H1 (cell line): ENCODE measurements around the gene NLRC5. TPM values are rescaled to one million over a fixed set of nuclear protein-coding genes. Genes with fewer than 3 reads are reported as not detected.

Source experiments
- CTCF ChIA-PET: fragments of 300-600 bp; sonication (Branson Sonifier 250); formaldehyde crosslinking; loops from one replicate; lab custom pipeline; 2021; ENCODE audit not compliant: partially characterized antibody; lab: Charles Lee
- POLR2A ChIA-PET: fragments of 300-600 bp; sonication (Branson Sonifier 250); formaldehyde crosslinking; loops from one replicate; lab custom pipeline; 2021; ENCODE audit warnings: inconsistent platforms; ENCODE audit not compliant: partially characterized antibody; lab: Charles Lee
- DNase-seq, 2 experiments: peaks; one replicate each; pipeline versions ENCODE4 v3.0.0 to v3.0.0-alpha.2; 2010 to 2022; ENCODE audit warnings: low spot score in 2 of 2, low read depth in 1 of 2, mixed read lengths in 1 of 2
- FAIRE-seq: peaks from 2 replicates; lab custom pipeline; 2011; peaks lifted over from hg19 to GRCh38; lab: Jason Lieb, UNC
- H2AFZ ChIP-seq: 2 replicates; pipeline ENCODE4 v1.8.1; 2012; ENCODE audit warnings: low read length, inconsistent platforms
- H2AK5ac ChIP-seq: 2 replicates; pipeline ENCODE4 v1.6.1; 2013; ENCODE audit warnings: low read depth, low read length
- H2BK120ac ChIP-seq: replicated peaks from 2 replicates; pipeline ENCODE3; 2013; ENCODE audit warnings: low read depth, low read length, inconsistent platforms
- H2BK12ac ChIP-seq: 2 replicates; pipeline ENCODE4 v1.6.1; 2013; ENCODE audit warnings: low read depth, low read length
- H2BK15ac ChIP-seq: 2 replicates; pipeline ENCODE4 v1.6.1; 2013; ENCODE audit warnings: low read length
- H2BK20ac ChIP-seq: 2 replicates; pipeline ENCODE4 v1.6.1; 2013; ENCODE audit warnings: low read length
- H2BK5ac ChIP-seq: 2 replicates; pipeline ENCODE4 v1.6.1; 2013; ENCODE audit warnings: low read depth, low read length
- H3K14ac ChIP-seq: 2 replicates; pipeline ENCODE4 v1.6.1; 2013; ENCODE audit warnings: inconsistent platforms; ENCODE audit not compliant: insufficient read length
- H3K18ac ChIP-seq: 2 replicates; pipeline ENCODE4 v1.6.1; 2013; ENCODE audit warnings: low read length; ENCODE audit errors: extremely low read depth
- H3K23ac ChIP-seq: 2 replicates; pipeline ENCODE4 v1.6.1; 2013; ENCODE audit warnings: inconsistent platforms; ENCODE audit not compliant: insufficient read length
- H3K23me2 ChIP-seq: 2 replicates; pipeline ENCODE4 v1.6.1; 2013; ENCODE audit warnings: low read depth, low read length
- H3K27ac ChIP-seq: 2 replicates; pipeline ENCODE4 v1.6.1; 2011; ENCODE audit warnings: low read depth, low read length, inconsistent platforms
- H3K27me3 ChIP-seq, 4 experiments: replicated peaks in 1 of 4; 1 replicate in 1 of 4; 2 replicates in 3 of 4; pipeline versions ENCODE4 v1.6.1 to v1.8.1; 2011 to 2013; ENCODE audit warnings: low read length in 3 of 4, mild to moderate bottlenecking in 3 of 4, inconsistent platforms in 2 of 4, mixed read lengths in 2 of 4, moderate library complexity in 1 of 4; ENCODE audit not compliant: control insufficient read depth in 3 of 4, insufficient read depth in 3 of 4; ENCODE audit errors: extremely low read depth in 1 of 4
- H3K36me3 ChIP-seq, 4 experiments: 2 replicates each; pipeline versions ENCODE4 v1.6.1 to v1.8.1; 2011 to 2013; ENCODE audit warnings: mild to moderate bottlenecking in 4 of 4, low read length in 3 of 4, moderate library complexity in 2 of 4, control low read depth in 1 of 4, inconsistent platforms in 1 of 4; ENCODE audit not compliant: insufficient read depth in 4 of 4, control insufficient read depth in 2 of 4
- H3K4ac ChIP-seq: replicated peaks from 2 replicates; pipeline ENCODE3; 2013; ENCODE audit warnings: low read length, low read depth, mixed read lengths, inconsistent platforms; ENCODE audit not compliant: insufficient read length
- H3K4me1 ChIP-seq, 4 experiments: replicated peaks in 1 of 4; 1 replicate in 1 of 4; 2 replicates in 3 of 4; pipeline versions ENCODE4 v1.6.1 to v1.8.1; 2011 to 2013; ENCODE audit warnings: low read length in 3 of 4, inconsistent platforms in 2 of 4, mixed read lengths in 1 of 4; ENCODE audit not compliant: insufficient read depth in 4 of 4, control insufficient read depth in 3 of 4
- H3K4me2 ChIP-seq, 2 experiments: 2 replicates each; pipeline versions ENCODE4 v1.6.1 to v1.8.1; 2011 to 2013; ENCODE audit warnings: low read depth in 2 of 2, low read length in 2 of 2, control low read depth in 1 of 2, inconsistent platforms in 1 of 2, mild to moderate bottlenecking in 1 of 2; ENCODE audit not compliant: insufficient read depth in 1 of 2
- H3K4me3 ChIP-seq, 4 experiments: fragments of 200-600, 300-600 bp in 1 of 4; sonication (generic), shearing (Covaris generic), sonication (Bioruptor Twin) in 1 of 4; 2 replicates each; pipeline versions ENCODE4 v1.5.1 to v1.8.1; 2011 to 2016; ENCODE audit warnings: low read length in 4 of 4, low read depth in 3 of 4, control low read depth in 2 of 4, inconsistent platforms in 2 of 4, mild to moderate bottlenecking in 2 of 4, mixed read lengths in 1 of 4, moderate library complexity in 1 of 4; ENCODE audit not compliant: insufficient read depth in 2 of 4; ENCODE audit errors: extremely low read depth in 1 of 4
- H3K56ac ChIP-seq: replicated peaks from 2 replicates; pipeline ENCODE3; 2013; ENCODE audit warnings: low read depth, mild to moderate bottlenecking, mixed read lengths, low read length, inconsistent platforms; ENCODE audit not compliant: insufficient read length
- H3K79me1 ChIP-seq: 2 replicates; pipeline ENCODE4 v1.6.1; 2013; ENCODE audit warnings: low read depth, low read length, control low read depth
- H3K79me2 ChIP-seq, 2 experiments: 2 replicates each; pipeline versions ENCODE4 v1.6.1 to v1.8.1; 2012 to 2013; ENCODE audit warnings: low read length in 2 of 2, mild to moderate bottlenecking in 2 of 2, inconsistent platforms in 1 of 2; ENCODE audit not compliant: insufficient read depth in 2 of 2, control insufficient read depth in 1 of 2
- H3K9ac ChIP-seq, 4 experiments: replicated peaks in 1 of 4; 1 replicate in 1 of 4; 2 replicates in 3 of 4; pipeline versions ENCODE4 v1.6.1 to v1.8.1; 2011 to 2013; ENCODE audit warnings: low read depth in 3 of 4, low read length in 3 of 4, control low read depth in 2 of 4, mild to moderate bottlenecking in 2 of 4, moderate library complexity in 2 of 4, inconsistent platforms in 1 of 4; ENCODE audit errors: extremely low read depth in 1 of 4
- H3K9me3 ChIP-seq, 2 experiments: 2 replicates each; pipeline versions ENCODE4 v1.6.1 to v1.8.1; 2012 to 2013; ENCODE audit warnings: mild to moderate bottlenecking in 2 of 2, moderate library complexity in 2 of 2, control low read depth in 1 of 2, inconsistent platforms in 1 of 2, low read depth in 1 of 2, low read length in 1 of 2, mixed read lengths in 1 of 2; ENCODE audit not compliant: insufficient read depth in 2 of 2
- H4K20me1 ChIP-seq, 2 experiments: replicated peaks in 1 of 2; 2 replicates each; pipeline versions ENCODE3 to v1.8.1; 2011 to 2013; ENCODE audit warnings: inconsistent platforms in 2 of 2, low read length in 2 of 2, mild to moderate bottlenecking in 1 of 2; ENCODE audit not compliant: insufficient read depth in 2 of 2, control insufficient read depth in 1 of 2
- H4K5ac ChIP-seq: 2 replicates; pipeline ENCODE4 v1.6.1; 2013; ENCODE audit warnings: low read length, low read depth, mixed read lengths, inconsistent platforms; ENCODE audit not compliant: insufficient read length
- H4K8ac ChIP-seq: 2 replicates; pipeline ENCODE4 v1.8.0; 2013; ENCODE audit warnings: mild to moderate bottlenecking, moderate library complexity, low read length, inconsistent platforms; ENCODE audit not compliant: insufficient read depth; ENCODE audit errors: extremely low read depth
- H4K91ac ChIP-seq: replicated peaks from 2 replicates; pipeline ENCODE3; 2013; ENCODE audit warnings: low read length, mixed read lengths, inconsistent platforms; ENCODE audit not compliant: insufficient read length
- BCL11A ChIP-seq, 2 experiments: IDR thresholded peaks; one replicate each; pipeline ENCODE4 v1.6.1; 2011; ENCODE audit warnings: low read depth in 2 of 2, low read length in 2 of 2, mild to moderate bottlenecking in 2 of 2
- POLR2A ChIP-seq, 2 experiments: IDR thresholded peaks; 1 replicate in 1 of 2; 2 replicates in 1 of 2; pipeline ENCODE4 v1.6.1; 2011; ENCODE audit warnings: low read depth in 2 of 2, low read length in 2 of 2, mild to moderate bottlenecking in 2 of 2; ENCODE audit errors: control extremely low read depth in 1 of 2
- POU5F1 ChIP-seq: IDR thresholded peaks from 2 replicates; pipeline ENCODE4 v1.6.1; 2011; ENCODE audit warnings: low read depth, mild to moderate bottlenecking, low read length, moderate library complexity
- RFX5 ChIP-seq: IDR thresholded peaks from 2 replicates; pipeline ENCODE4 v1.6.1; 2011; ENCODE audit warnings: low read depth, low read length, improper control_type of control experiment, borderline replicate concordance
- SAP30 ChIP-seq: fragments of 300-600 bp; sonication (generic); IDR thresholded peaks from 2 replicates; pipeline ENCODE4 v1.7.1; 2012; ENCODE audit warnings: low read length, moderate library complexity, mild to moderate bottlenecking, inconsistent platforms; ENCODE audit not compliant: insufficient read depth, insufficient replicate concordance
- SIN3A ChIP-seq, 2 experiments: IDR thresholded peaks in 1 of 2; conservative IDR thresholded peaks in 1 of 2; 2 replicates each; pipeline ENCODE4 v1.6.1; 2011 to 2012; ENCODE audit warnings: low read length in 2 of 2, improper control_type of control experiment in 1 of 2, low read depth in 1 of 2, mild to moderate bottlenecking in 1 of 2
- TCF12 ChIP-seq: IDR thresholded peaks from 2 replicates; pipeline ENCODE4 v1.6.1; 2011; ENCODE audit warnings: low read depth, mild to moderate bottlenecking, low read length
- whole genome bisulfite sequencing, 2 experiments: shearing (Covaris generic) in 1 of 2; methylation state at CpG; one replicate each; pipeline versions ENCODE4 v1.1.6 to v1.1.7; 2013 to 2015; ENCODE audit warnings: low lambda C conversion rate in 2 of 2, mixed read lengths in 2 of 2, inconsistent platforms in 1 of 2, low coverage in 1 of 2, missing lambda C conversion rate in 1 of 2; ENCODE audit not compliant: insufficient replicate concordance in 2 of 2, insufficient coverage in 1 of 2, insufficient read length in 1 of 2; ENCODE audit errors: extremely low coverage in 1 of 2, missing lambda C conversion rate in 1 of 2; 5-methylcytosine and 5-hydroxymethylcytosine counted together
- polyA plus RNA-seq, 7 experiments: library from polyadenylated mRNA; depleted of rRNA in 3 of 7; stranded (reverse) in 5 of 7; unstranded in 2 of 7; fragments of >200 nt in 5 of 7; fragments of 200-250 nt in 2 of 7; gene quantifications; 1 replicate in 5 of 7; 2 replicates in 1 of 7; 4 replicates in 1 of 7; pipeline versions ENCODE4 v1.2.1 to v1.2.3, GENCODE V29; 2011 to 2013; ENCODE audit warnings: missing spikeins in 2 of 7, mixed read lengths in 2 of 7
- total RNA-seq: library from RNA; stranded (reverse); fragmentation: NEBNext Ultra II Directional; extraction: Animal tissue kit (Norgen Biotek cat#: 25700); gene quantifications from 2 replicates; pipeline ENCODE4 v1.2.1, GENCODE V29; 2021
- TF ChIP-seq, protein P1 (sequence below), 3 experiments: IDR thresholded peaks; 1 replicate in 2 of 3; 2 replicates in 1 of 3; pipeline versions ENCODE4 v1.5.1 to v1.6.1; 2011; ENCODE audit warnings: low read length in 3 of 3, mild to moderate bottlenecking in 3 of 3, inconsistent platforms in 2 of 3, low read depth in 1 of 3, moderate library complexity in 1 of 3; ENCODE audit not compliant: insufficient read depth in 1 of 3; ENCODE audit errors: control extremely low read depth in 1 of 3

NLRC5 gene
- total and polyA plus RNA-seq, 2 of the 8 experiments (the other 6 are each of a cell fraction or from before 2014, with no cell fraction given) = 2.2 to 3.2 TPM

DNA sequence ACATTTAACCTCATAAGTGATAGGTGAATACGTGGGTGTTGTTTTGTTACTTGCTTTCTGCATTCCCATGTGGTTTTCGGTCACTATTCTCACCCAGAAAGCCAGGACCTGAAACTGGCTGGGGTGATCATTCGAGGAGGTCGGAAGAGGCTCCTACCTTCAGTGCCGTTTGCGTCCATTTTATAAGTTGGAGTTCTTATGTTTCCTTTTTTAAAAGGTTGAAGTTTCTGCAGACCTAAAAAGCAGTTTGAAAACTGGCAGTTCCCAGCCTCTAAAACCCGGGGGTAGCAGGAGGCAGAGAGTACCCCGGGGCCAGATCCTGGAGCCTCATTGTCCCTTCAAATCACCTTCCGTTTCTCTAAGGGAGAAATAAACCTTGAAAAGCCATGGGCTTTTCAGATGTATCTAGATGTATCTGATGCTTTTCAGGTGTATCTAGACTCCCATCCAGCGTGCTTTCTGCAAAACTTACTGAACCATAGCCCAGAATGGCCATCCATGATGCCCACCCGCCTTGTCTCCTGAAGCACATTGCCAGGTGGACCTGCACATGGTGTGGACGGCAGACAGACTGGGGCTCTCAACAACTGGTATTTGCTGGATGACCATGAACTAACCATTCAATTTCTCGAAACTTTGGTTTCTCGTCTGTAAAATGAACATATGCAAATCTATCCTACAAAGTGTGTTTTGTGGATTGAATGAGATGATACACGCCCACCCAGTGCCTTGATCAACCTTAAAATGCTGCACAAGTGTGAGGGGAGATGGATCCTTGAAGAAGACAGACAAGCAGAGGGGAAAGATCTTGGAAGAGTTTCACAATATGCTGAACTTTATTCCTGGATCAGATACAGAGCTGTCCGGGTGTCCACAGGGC is 1.3 kb downstream of the NLRC5 start:
- Histone ChIP-seq H4K91ac (no peak overlapping the region), H2BK20ac (no peak overlapping the region), H4K5ac (no peak overlapping the region), H4K20me1 (no peaks in the 10 kb centered on the region), H3K9ac (no peak overlapping the region), H3K23ac (no peak overlapping the region), H3K14ac (no peak overlapping the region), H2BK12ac (no peak overlapping the region), H2BK15ac (peak overlapping the region; percentile 98), H3K4ac (no peak overlapping the region), H3K79me1 (no peaks in the 10 kb centered on the region), H3K79me2 (no peaks in the 10 kb centered on the region), H3K4me1 (peaks cover 0 to 9% (median 3%) of the 10 kb centered on the region in 4 experiments; a peak in 4 of 7 replicates), H4K8ac (no peak overlapping the region), H2BK5ac (no peak overlapping the region), H3K18ac (no peak overlapping the region), H2AK5ac (no peak overlapping the region), H3K4me3 (no peak overlapping the region), H3K27ac (no peak overlapping the region), H2BK120ac (no peak overlapping the region), H3K36me3 (no peaks in the 10 kb centered on the region), H2AFZ (no peak overlapping the region), H3K9me3 (no peaks in the 10 kb centered on the region), H3K56ac (no peak overlapping the region), H3K23me2 (peaks cover 8% of the 10 kb centered on the region; the same call in 1 of the 2 replicates), H3K4me2 (no peak overlapping the region; a peak in 1 of 4 replicates), H3K27me3 (peaks cover 0 to 33% (median 26%) of the 10 kb centered on the region in 4 experiments; a peak in 6 of 7 replicates)
- no peak for DNase-seq
- no peak for FAIRE-seq
- ChIA-PET POLR2A (interaction anchor here (1.6 kb wide), 1 partner anchor 9 kb away, joined by 4 read pairs; no protein-coding TSS in a partner anchor), CTCF (interaction anchor here (2.7 kb wide), 1 partner anchor 26 kb away, joined by 13 read pairs; no protein-coding TSS in a partner anchor)
- no peak for TF ChIP-seq BCL11A (IDR thresholded peaks at IDR 0.05; ENCODE audit: low read depth in 2 of 2, low read length in 2 of 2)
- no peak for TF ChIP-seq POLR2A (IDR thresholded peaks at IDR 0.05; ENCODE audit: control extremely low read depth in 1 of 2, low read depth in 2 of 2, low read length in 2 of 2)
- no peak for TF ChIP-seq POU5F1
- TF ChIP-seq, protein P1, sequence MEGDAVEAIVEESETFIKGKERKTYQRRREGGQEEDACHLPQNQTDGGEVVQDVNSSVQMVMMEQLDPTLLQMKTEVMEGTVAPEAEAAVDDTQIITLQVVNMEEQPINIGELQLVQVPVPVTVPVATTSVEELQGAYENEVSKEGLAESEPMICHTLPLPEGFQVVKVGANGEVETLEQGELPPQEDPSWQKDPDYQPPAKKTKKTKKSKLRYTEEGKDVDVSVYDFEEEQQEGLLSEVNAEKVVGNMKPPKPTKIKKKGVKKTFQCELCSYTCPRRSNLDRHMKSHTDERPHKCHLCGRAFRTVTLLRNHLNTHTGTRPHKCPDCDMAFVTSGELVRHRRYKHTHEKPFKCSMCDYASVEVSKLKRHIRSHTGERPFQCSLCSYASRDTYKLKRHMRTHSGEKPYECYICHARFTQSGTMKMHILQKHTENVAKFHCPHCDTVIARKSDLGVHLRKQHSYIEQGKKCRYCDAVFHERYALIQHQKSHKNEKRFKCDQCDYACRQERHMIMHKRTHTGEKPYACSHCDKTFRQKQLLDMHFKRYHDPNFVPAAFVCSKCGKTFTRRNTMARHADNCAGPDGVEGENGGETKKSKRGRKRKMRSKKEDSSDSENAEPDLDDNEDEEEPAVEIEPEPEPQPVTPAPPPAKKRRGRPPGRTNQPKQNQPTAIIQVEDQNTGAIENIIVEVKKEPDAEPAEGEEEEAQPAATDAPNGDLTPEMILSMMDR (IDR thresholded peaks at IDR 0.05; ENCODE audit: control extremely low read depth in 1 of 3, insufficient read depth in 1 of 3, low read depth in 1 of 3, low read length in 3 of 3) = no peak
- no peak for TF ChIP-seq SAP30
- no peak for TF ChIP-seq SIN3A (conservative IDR thresholded peaks at IDR 0.05 in 1 of 2, IDR thresholded peaks at IDR 0.05 in 1 of 2; ENCODE audit: low read depth in 1 of 2, low read length in 2 of 2)
- no peak for TF ChIP-seq RFX5
- no peak for TF ChIP-seq TCF12
- WGBS, 2 experiments = 85% methylated on average over 16 of the region's 16 CpGs; no CpG with 5 or more reads in 1 of the 2 experiments
